HG03442 (cell line): ENCODE data around the gene EPB42.

Source experiments
- ATAC-seq: cut with Tn5 transposase; IDR thresholded peaks from one replicate; pipeline ENCODE4 v1.9.1; 2021; ENCODE audit warnings: mild to moderate bottlenecking, moderate library complexity; ENCODE audit not compliant: unreplicated experiment

Gene EPB42

GRCh38 chr15:43220991-43221403 lies at the start of gene EPB42:
EPB42 (minus strand) TSS chr15:43221018; CDS start chr15:43220825, 193 bp downstream.
- ATAC-seq = no peak

- ATAC-seq = no peak
Measured at GRCh38 chr15:43270113-43270665, 49.4 kb upstream of the EPB42 start.

GRCh38 chr15:43268111-43269105 lies 47.6 kb upstream of the EPB42 start:
- ATAC-seq = no peak

- no peak for ATAC-seq
Measured at GRCh38 chr15:43267439-43267838, 46.6 kb upstream of the EPB42 start.

GRCh38 chr15:43266834-43267233 lies 46.0 kb upstream of the EPB42 start, which contains the start of gene TGM5:
TGM5 (minus strand) TSS chr15:43266928; CDS start chr15:43266849, 79 bp downstream.
- no peak for ATAC-seq

- no peak for ATAC-seq
Measured at GRCh38 chr15:43266386-43266785, 45.6 kb upstream of the EPB42 start.

GRCh38 chr15:43260011-43260615 lies 39.3 kb upstream of the EPB42 start:
- no peak for ATAC-seq

GRCh38 chr15:43258781-43259180 lies 38.0 kb upstream of the EPB42 start:
- ATAC-seq = no peak

GRCh38 chr15:43256341-43256740 lies 35.5 kb upstream of the EPB42 start:
- ATAC-seq = no peak

GRCh38 chr15:43255376-43255775 lies 34.6 kb upstream of the EPB42 start:
- no peak for ATAC-seq

GRCh38 chr15:43253431-43254403 lies 32.9 kb upstream of the EPB42 start:
- peak; percentile 35 for ATAC-seq

GRCh38 chr15:43251871-43252250 lies 31.0 kb upstream of the EPB42 start:
- no peak for ATAC-seq

- no peak for ATAC-seq
Measured at GRCh38 chr15:43251185-43251870, 30.5 kb upstream of the EPB42 start.

- ATAC-seq = no peak
Measured at GRCh38 chr15:43250785-43251184, 30.0 kb upstream of the EPB42 start.

GRCh38 chr15:43249699-43250203 lies 28.9 kb upstream of the EPB42 start:
- no peak for ATAC-seq

GRCh38 chr15:43249236-43249635 lies 28.4 kb upstream of the EPB42 start:
- ATAC-seq = no peak

GRCh38 chr15:43246261-43246774 lies 25.5 kb upstream of the EPB42 start:
- no peak for ATAC-seq

GRCh38 chr15:43244092-43244491 lies 23.3 kb upstream of the EPB42 start:
- ATAC-seq = no peak

GRCh38 chr15:43243020-43243645 lies 22.3 kb upstream of the EPB42 start:
- no peak for ATAC-seq
